Nephron progenitor cell (in vitro differentiated cells): ENCODE data around the gene PRR7.

Experiments used
- DNase-seq: peaks from one replicate; pipeline ENCODE4 v3.0.0; 2021
- H3K27ac Mint-ChIP-seq: 2 replicates; pipeline ENCODE4 v1.8.0; 2021; ENCODE audit warnings: mild to moderate bottlenecking, moderate library complexity, mixed read lengths
- H3K27me3 Mint-ChIP-seq: 2 replicates; pipeline ENCODE4 v1.8.0; 2021; ENCODE audit warnings: mild to moderate bottlenecking, low read depth, mixed read lengths; ENCODE audit not compliant: poor library complexity
- H3K36me3 Mint-ChIP-seq: 2 replicates; pipeline ENCODE4 v1.8.0; 2021; ENCODE audit warnings: low read depth, mixed read lengths
- H3K4me1 Mint-ChIP-seq: 2 replicates; pipeline ENCODE4 v1.8.0; 2021; ENCODE audit warnings: mixed read lengths
- H3K4me3 Mint-ChIP-seq: 2 replicates; pipeline ENCODE4 v1.8.0; 2021; ENCODE audit warnings: mild to moderate bottlenecking, moderate library complexity, mixed read lengths
- H3K9me3 Mint-ChIP-seq: 2 replicates; pipeline ENCODE4 v1.8.0; 2021; ENCODE audit warnings: mild to moderate bottlenecking, moderate library complexity, mixed read lengths
- TF ChIP-seq, protein P1 (sequence below): fragments of 200-600 bp; sonication (generic); IDR thresholded peaks from 2 replicates; pipeline ENCODE4 v1.5.0; 2021; ENCODE audit warnings: antibody characterized with exemption

PRR7 gene

DNA sequence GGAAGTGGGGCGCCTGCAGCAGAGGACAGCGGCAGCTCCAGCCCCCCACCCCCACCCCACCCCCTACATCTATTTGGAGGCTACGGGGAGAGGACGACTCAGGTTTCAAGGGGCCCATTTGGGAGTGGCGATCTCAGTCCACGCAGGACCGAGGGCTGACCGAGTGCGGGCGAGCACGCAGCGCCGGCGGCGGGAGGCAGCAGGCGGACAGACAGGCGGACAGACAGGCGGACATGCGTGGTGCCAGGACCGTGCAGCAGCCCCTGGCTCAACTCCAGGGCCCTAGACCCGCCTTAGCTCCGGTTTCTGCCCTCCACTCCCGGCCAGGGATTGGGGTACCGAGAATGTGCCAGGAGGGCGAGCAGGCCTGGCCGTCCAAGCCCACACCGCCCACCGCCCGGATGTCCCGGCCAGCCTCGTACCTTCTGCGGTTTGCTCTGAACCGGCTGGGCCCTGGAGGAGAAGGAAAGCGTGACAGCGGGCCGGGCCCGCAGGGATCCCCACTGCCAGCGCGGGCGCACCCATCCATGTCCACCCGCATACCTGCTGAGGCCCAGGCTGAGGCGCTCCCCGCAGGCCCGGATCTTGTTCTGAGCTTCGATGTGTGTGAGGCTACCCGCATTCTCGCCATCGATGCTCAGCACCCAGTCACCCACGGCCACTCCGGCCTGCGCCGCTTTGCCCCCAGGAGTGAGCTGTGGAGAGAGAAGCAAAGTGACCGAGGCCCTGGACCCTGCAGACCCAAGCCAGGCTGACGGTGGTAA lies 45.6 kb downstream of the PRR7 start:
- TF ChIP-seq, protein P1, sequence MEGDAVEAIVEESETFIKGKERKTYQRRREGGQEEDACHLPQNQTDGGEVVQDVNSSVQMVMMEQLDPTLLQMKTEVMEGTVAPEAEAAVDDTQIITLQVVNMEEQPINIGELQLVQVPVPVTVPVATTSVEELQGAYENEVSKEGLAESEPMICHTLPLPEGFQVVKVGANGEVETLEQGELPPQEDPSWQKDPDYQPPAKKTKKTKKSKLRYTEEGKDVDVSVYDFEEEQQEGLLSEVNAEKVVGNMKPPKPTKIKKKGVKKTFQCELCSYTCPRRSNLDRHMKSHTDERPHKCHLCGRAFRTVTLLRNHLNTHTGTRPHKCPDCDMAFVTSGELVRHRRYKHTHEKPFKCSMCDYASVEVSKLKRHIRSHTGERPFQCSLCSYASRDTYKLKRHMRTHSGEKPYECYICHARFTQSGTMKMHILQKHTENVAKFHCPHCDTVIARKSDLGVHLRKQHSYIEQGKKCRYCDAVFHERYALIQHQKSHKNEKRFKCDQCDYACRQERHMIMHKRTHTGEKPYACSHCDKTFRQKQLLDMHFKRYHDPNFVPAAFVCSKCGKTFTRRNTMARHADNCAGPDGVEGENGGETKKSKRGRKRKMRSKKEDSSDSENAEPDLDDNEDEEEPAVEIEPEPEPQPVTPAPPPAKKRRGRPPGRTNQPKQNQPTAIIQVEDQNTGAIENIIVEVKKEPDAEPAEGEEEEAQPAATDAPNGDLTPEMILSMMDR = no peak
- Mint-ChIP-seq H3K9me3 (no peaks in the 10 kb centered on the region), H3K4me3 (no peak overlapping the region), H3K36me3 (peaks cover 22% of the 10 kb centered on the region), H3K4me1 (peaks cover 48% of the 10 kb centered on the region), H3K27ac (peak overlapping the region; percentile 68), H3K27me3 (no peaks in the 10 kb centered on the region)
- no peak for DNase-seq

DNA sequence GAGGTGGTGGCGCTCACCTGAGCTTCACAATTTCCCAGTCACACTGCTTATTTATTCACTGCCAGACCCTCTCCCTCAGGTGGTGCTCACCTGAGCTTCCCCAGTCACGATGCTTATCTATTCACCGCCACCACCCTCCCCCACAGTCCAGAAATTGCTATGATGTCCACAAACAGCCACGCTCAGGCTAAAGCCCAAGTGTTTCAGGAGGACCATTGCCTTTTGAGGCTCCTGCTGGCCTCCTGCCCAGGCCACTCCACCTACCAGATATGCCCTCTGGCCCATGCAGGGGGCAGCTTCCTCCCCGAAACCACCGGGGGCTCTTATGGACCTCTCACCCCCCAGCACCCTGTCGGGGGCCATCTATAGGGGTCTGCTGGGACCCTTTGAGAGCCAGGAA lies 46.2 kb downstream of the PRR7 start:
- Mint-ChIP-seq H3K27me3 (no peaks in the 10 kb centered on the region), H3K27ac (peak overlapping the region; percentile 68), H3K4me3 (no peak overlapping the region), H3K36me3 (peaks cover 18% of the 10 kb centered on the region), H3K4me1 (peaks cover 51% of the 10 kb centered on the region), H3K9me3 (no peaks in the 10 kb centered on the region)
- DNase-seq = no peak
- TF ChIP-seq, protein P1 = no peak

DNA sequence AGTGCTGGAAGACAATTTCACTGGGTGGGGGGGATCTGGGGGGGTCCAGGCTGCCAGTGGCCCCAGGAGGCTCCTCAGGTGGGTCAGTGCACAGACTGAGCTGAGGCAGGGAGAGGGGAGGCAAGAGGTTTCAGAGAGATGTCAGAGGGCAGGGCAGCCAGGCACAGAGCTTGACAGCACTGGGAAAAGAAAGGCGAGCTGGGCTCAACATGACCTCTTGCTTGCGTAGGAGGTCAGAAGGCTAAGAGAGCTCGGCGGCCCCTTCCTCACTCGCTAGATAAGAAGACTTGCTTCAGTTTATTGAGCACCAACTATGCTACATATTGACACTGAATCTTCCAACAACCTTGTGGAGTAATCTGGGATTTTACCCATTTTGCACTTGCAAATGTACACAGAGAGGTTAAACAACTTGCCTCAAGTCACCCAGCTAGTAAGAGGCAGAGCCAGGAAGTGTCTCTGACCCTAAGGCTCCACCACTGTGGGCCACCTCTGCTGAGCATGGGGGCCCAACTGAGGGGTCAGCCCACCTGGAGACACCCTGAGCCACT lies 47.3 kb downstream of the PRR7 start:
- H3K27me3 Mint-ChIP-seq = peaks cover 6% of the 10 kb centered on the region
- peak overlapping the region; percentile 36 for H3K4me3 Mint-ChIP-seq
- no peak for DNase-seq
- TF ChIP-seq, protein P1 = no peak
- H3K36me3 Mint-ChIP-seq = peaks cover 13% of the 10 kb centered on the region
- H3K9me3 Mint-ChIP-seq = no peaks in the 10 kb centered on the region
- peaks cover 61% of the 10 kb centered on the region for H3K4me1 Mint-ChIP-seq
- H3K27ac Mint-ChIP-seq = no peak overlapping the region

DNA sequence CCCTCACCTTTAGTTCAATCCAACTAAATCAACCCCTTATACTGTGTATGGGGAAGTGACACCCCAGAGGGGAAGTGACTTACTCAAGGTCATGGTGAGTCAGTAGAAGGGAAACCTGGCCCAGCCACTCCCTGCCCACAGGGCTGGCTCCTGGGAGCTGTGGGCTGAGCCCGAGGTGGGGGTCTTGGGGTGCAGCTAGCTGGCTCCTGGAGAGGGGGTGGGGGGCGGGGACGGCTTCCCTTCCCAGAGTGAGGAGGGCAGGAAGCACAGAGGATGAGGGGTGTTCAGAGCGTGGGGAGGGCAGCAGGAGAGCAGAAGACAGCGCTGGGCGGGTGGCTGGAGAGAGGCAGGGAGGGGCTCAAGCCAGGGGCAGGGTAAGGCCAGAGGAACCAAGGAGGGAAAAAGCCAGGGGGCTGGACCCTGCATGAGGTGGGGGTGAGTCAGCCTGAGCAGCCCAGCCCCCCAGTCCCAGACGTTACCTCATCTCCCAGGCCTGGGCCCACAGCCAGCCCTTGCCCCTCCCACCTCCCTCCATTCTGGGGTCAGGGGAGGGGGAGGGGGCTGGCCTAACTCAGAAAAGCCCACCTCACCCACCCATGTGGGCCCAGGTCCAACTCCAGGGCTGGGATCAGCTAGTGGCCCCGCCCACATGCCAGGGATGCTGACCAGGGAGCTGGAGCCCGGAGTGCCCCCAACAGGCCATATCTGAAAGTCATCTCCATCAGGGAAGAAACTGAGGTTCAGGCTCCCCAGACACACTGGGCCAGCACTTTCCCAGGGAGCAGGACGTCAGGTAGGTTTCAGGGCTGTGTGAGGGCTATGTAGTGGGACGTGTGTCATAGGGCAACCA lies 48.0 kb downstream of the PRR7 start:
- Mint-ChIP-seq H3K4me1 (peaks cover 67% of the 10 kb centered on the region), H3K9me3 (no peaks in the 10 kb centered on the region), H3K4me3 (peak overlapping the region; percentile 89), H3K27me3 (peaks cover 13% of the 10 kb centered on the region), H3K36me3 (peaks cover 13% of the 10 kb centered on the region), H3K27ac (peak overlapping the region; percentile 42)
- TF ChIP-seq, protein P1 = no peak
- DNase-seq = peak; percentile 52

DNA sequence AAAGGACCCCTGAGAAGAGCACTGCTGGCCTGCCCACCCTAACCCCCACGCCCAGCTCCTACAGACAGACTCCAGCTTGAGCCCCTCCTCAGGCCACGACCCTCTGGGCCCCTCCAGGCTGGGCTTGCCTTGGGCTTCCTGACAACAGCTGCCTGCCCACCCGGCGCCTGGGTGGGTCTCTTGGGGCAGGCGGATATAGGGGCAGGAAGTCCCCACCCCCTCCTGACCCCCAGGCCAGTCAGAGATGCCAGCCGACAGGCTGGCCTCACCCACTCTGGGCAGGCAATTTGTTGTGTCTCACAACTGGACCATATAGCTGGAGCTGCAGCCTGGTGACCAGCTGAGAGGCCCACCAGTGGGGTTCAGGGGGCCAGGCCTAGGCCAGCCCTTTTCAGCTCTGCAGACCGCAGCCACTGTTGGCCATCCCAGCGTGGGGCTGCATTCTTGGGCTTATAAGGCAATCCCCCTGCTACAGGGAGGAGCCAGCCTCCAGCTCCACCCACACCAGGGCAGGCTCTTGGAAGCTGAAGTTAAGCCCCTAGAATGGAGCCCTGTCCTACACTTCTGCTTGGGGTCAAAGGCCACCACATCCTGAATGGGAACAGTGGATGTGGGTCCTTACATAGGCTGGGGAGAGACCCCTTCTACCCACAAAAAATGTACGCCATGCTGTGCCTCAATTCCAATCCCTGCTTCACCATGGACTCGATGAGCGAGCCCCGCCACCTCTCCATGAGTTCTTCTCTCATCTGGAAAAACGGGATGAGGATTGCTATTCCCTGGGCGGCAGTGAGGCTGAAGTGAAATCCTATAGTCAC lies 48.8 kb downstream of the PRR7 start:
- peak; percentile 74 for DNase-seq
- H3K9me3 Mint-ChIP-seq = no peaks in the 10 kb centered on the region
- TF ChIP-seq, protein P1 = no peak
- peak overlapping the region; percentile 89 for H3K4me3 Mint-ChIP-seq
- H3K27me3 Mint-ChIP-seq = peaks cover 16% of the 10 kb centered on the region
- H3K4me1 Mint-ChIP-seq = peaks cover 71% of the 10 kb centered on the region
- peak overlapping the region; percentile 93 for H3K27ac Mint-ChIP-seq
- peaks cover 13% of the 10 kb centered on the region for H3K36me3 Mint-ChIP-seq
